WTC11 (cell line): Measurements from ENCODE around the gene AHCYL1. TPM values are rescaled to one million over a fixed set of nuclear protein-coding genes. Genes with fewer than 3 reads are reported as not detected.

Source experiments
- ATAC-seq: fragments of 200-7000 bp; cut with Tn5 transposase; 2 replicates; pipeline ENCODE4 v1.10.0; 2021; ENCODE audit warnings: mild to moderate bottlenecking, moderate library complexity
- CTCF ChIA-PET: fragments of 300-600 bp; sonication (Branson Sonifier 250); formaldehyde crosslinking; loops from one replicate; lab custom pipeline; 2021; ENCODE audit warnings: antibody characterized with exemption; lab: Charles Lee
- POLR2A ChIA-PET: fragments of 350-600 bp; sonication (Branson Sonifier 250); formaldehyde crosslinking; loops from one replicate; lab custom pipeline; 2021; ENCODE audit warnings: antibody characterized with exemption; lab: Charles Lee
- DNase-seq: peaks from one replicate; pipeline ENCODE4 v3.0.0; 2021; ENCODE audit warnings: low spot score
- H3K27ac Mint-ChIP-seq: 2 replicates; pipeline ENCODE4 v1.8.0; 2021; ENCODE audit warnings: mixed read lengths
- H3K27me3 Mint-ChIP-seq: 2 replicates; pipeline ENCODE4 v1.8.0; 2021; ENCODE audit warnings: low read depth, mild to moderate bottlenecking, moderate library complexity, mixed read lengths
- H3K36me3 Mint-ChIP-seq: 2 replicates; pipeline ENCODE4 v1.8.0; 2021; ENCODE audit warnings: mixed read lengths
- H3K4me1 Mint-ChIP-seq: 2 replicates; pipeline ENCODE4 v1.8.0; 2022; ENCODE audit warnings: mixed read lengths
- H3K4me3 Mint-ChIP-seq: 2 replicates; pipeline ENCODE4 v1.8.0; 2021; ENCODE audit warnings: mild to moderate bottlenecking, moderate library complexity, mixed read lengths
- H3K9me3 Mint-ChIP-seq: 2 replicates; pipeline ENCODE4 v1.8.0; 2021; ENCODE audit warnings: mixed read lengths
- CREM ChIP-seq: sonication (generic); formaldehyde crosslinking; IDR thresholded peaks from 2 replicates; pipeline ENCODE4 v1.8.1; 2022; ENCODE audit warnings: mild to moderate bottlenecking, missing genetic modification reagents, moderate library complexity
- FOXJ3 ChIP-seq: sonication (generic); formaldehyde crosslinking; IDR thresholded peaks from 2 replicates; pipeline ENCODE4 v1.9.0; 2021; ENCODE audit warnings: missing genetic modification reagents, mild to moderate bottlenecking, borderline replicate concordance
- FOXP1 ChIP-seq: sonication (generic); formaldehyde crosslinking; IDR thresholded peaks from 2 replicates; pipeline ENCODE4 v1.8.0; 2022; ENCODE audit warnings: missing genetic modification reagents, mild to moderate bottlenecking, moderate library complexity, borderline replicate concordance
- IRF2 ChIP-seq: sonication (generic); formaldehyde crosslinking; IDR thresholded peaks from 2 replicates; pipeline ENCODE4 v1.8.0; 2022; ENCODE audit warnings: low read depth, missing genetic modification reagents, borderline replicate concordance
- JAZF1 ChIP-seq: fragments of 250-450 bp; sonication (Bioruptor Pico); IDR thresholded peaks from 2 replicates; pipeline ENCODE4 v1.9.0; 2021; ENCODE audit warnings: moderate library complexity, mild to moderate bottlenecking, inconsistent platforms
- NFE2L1 ChIP-seq: sonication (generic); formaldehyde crosslinking; IDR thresholded peaks from 2 replicates; pipeline ENCODE4 v1.8.1; 2023; ENCODE audit warnings: missing genetic modification reagents
- NFYB ChIP-seq: sonication (generic); formaldehyde crosslinking; conservative IDR thresholded peaks from 2 replicates; pipeline ENCODE4 v1.8.0; 2022; ENCODE audit warnings: low read depth, missing genetic modification reagents
- NR3C1 ChIP-seq: sonication (generic); formaldehyde crosslinking; conservative IDR thresholded peaks from 2 replicates; pipeline ENCODE4 v1.8.1; 2023; ENCODE audit warnings: low read depth, mild to moderate bottlenecking, missing genetic modification reagents
- RORB ChIP-seq: fragments of 250-450 bp; sonication (Bioruptor Pico); IDR thresholded peaks from 2 replicates; pipeline ENCODE4 v1.9.0; 2021; ENCODE audit warnings: mild to moderate bottlenecking
- SOX15 ChIP-seq: fragments of 250-450 bp; sonication (Bioruptor Pico); IDR thresholded peaks from 2 replicates; pipeline ENCODE4 v1.9.0; 2021; ENCODE audit warnings: mild to moderate bottlenecking
- TEAD1 ChIP-seq: sonication (generic); formaldehyde crosslinking; IDR thresholded peaks from 2 replicates; pipeline ENCODE4 v1.8.0; 2022; ENCODE audit warnings: mild to moderate bottlenecking, missing genetic modification reagents
- TEAD4 ChIP-seq: sonication (generic); formaldehyde crosslinking; IDR thresholded peaks from 2 replicates; pipeline ENCODE4 v1.8.0; 2022; ENCODE audit warnings: mild to moderate bottlenecking, missing genetic modification reagents
- ZBTB21 ChIP-seq: sonication (generic); formaldehyde crosslinking; IDR thresholded peaks from 2 replicates; pipeline ENCODE4 v1.8.1; 2023; ENCODE audit warnings: mild to moderate bottlenecking, missing genetic modification reagents, borderline replicate concordance
- ZNF263 ChIP-seq: sonication (generic); formaldehyde crosslinking; IDR thresholded peaks from 2 replicates; pipeline ENCODE4 v1.8.1; 2022; ENCODE audit warnings: low read depth, mild to moderate bottlenecking, moderate library complexity, missing genetic modification reagents
- ZNF396 ChIP-seq: fragments of 250-450 bp; sonication (Bioruptor Pico); IDR thresholded peaks from 2 replicates; pipeline ENCODE4 v1.8.0; 2021; ENCODE audit warnings: mild to moderate bottlenecking, moderate library complexity, borderline replicate concordance
- ZNF423 ChIP-seq: fragments of 250-450 bp; sonication (Bioruptor Pico); IDR thresholded peaks from 2 replicates; pipeline ENCODE4 v2.1.2; 2022; ENCODE audit warnings: mild to moderate bottlenecking, moderate library complexity
- total RNA-seq: library from RNA; stranded (reverse); gene quantifications from 3 replicates; pipeline ENCODE4 v1.2.3, GENCODE V29; 2021
- TF ChIP-seq, protein P1 (sequence below): fragments of 200-600 bp; IDR thresholded peaks from 2 replicates; pipeline ENCODE4 v1.8.0; 2022; ENCODE audit warnings: antibody characterized with exemption
- TF ChIP-seq, protein P2 (sequence below): sonication (generic); formaldehyde crosslinking; IDR thresholded peaks from 2 replicates; pipeline ENCODE4 v1.8.1; 2023; ENCODE audit warnings: mild to moderate bottlenecking, missing genetic modification reagents, borderline replicate concordance
- TF ChIP-seq, protein P3 (sequence below): sonication (generic); formaldehyde crosslinking; IDR thresholded peaks from 2 replicates; pipeline ENCODE4 v1.8.1; 2022; ENCODE audit warnings: missing genetic modification reagents, borderline replicate concordance
- TF ChIP-seq, protein P4 (sequence below): fragments of 250-450 bp; sonication (Bioruptor Pico); IDR thresholded peaks from 2 replicates; pipeline ENCODE4 v1.9.0; 2021; ENCODE audit warnings: moderate library complexity, mild to moderate bottlenecking, inconsistent platforms, borderline replicate concordance
- TF ChIP-seq, protein P5 (sequence below): sonication (generic); formaldehyde crosslinking; IDR thresholded peaks from 2 replicates; pipeline ENCODE4 v1.8.1; 2022; ENCODE audit warnings: low read depth, missing genetic modification reagents, borderline replicate concordance
- TF ChIP-seq, protein P6 (sequence below): sonication (generic); formaldehyde crosslinking; IDR thresholded peaks from 2 replicates; pipeline ENCODE4 v1.8.1; 2022; ENCODE audit warnings: mild to moderate bottlenecking, moderate library complexity, missing genetic modification reagents
- TF ChIP-seq, protein P7 (sequence below): sonication (generic); formaldehyde crosslinking; IDR thresholded peaks from 2 replicates; pipeline ENCODE4 v1.8.1; 2023; ENCODE audit warnings: mild to moderate bottlenecking, moderate library complexity, missing genetic modification reagents

Gene AHCYL1
- total RNA-seq, 1 experiment from 2014 or later: 92.1 TPM

DNA sequence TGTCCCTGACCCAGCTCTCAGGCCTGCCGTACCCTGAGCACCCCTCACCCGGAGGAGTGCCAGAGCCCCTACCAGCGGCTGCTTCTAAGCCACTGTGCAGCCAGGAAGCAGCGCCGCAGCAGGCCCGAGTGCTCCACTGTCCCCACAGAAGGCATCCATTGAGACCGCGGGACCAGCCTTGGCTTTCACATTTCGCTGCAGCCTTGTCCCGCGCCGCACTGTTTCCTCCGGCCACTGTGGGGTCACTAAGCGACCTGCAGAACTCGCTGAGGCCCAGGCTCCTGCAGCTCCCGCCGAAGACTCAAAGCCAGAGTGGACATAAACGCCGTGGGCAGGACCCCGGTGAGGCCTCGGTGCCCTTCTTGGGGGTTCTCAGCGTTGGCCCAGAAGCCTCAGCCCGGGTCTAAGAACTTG lies 82.9 kb downstream of the AHCYL1 start:
- no peaks in the 10 kb centered on the region for H3K36me3 Mint-ChIP-seq
- peaks cover 15% of the 10 kb centered on the region for H3K4me1 Mint-ChIP-seq
- H3K27ac Mint-ChIP-seq: no peak overlapping the region
- peak; percentile 56 for DNase-seq
- TF ChIP-seq, protein P1, sequence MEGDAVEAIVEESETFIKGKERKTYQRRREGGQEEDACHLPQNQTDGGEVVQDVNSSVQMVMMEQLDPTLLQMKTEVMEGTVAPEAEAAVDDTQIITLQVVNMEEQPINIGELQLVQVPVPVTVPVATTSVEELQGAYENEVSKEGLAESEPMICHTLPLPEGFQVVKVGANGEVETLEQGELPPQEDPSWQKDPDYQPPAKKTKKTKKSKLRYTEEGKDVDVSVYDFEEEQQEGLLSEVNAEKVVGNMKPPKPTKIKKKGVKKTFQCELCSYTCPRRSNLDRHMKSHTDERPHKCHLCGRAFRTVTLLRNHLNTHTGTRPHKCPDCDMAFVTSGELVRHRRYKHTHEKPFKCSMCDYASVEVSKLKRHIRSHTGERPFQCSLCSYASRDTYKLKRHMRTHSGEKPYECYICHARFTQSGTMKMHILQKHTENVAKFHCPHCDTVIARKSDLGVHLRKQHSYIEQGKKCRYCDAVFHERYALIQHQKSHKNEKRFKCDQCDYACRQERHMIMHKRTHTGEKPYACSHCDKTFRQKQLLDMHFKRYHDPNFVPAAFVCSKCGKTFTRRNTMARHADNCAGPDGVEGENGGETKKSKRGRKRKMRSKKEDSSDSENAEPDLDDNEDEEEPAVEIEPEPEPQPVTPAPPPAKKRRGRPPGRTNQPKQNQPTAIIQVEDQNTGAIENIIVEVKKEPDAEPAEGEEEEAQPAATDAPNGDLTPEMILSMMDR: no peak
- TF ChIP-seq TEAD4: no peak
- TF ChIP-seq FOXJ3 (CRISPR knock-in tag): no peak
- TF ChIP-seq RORB: no peak
- no peak for TF ChIP-seq ZNF396 (CRISPR knock-in tag)
- TF ChIP-seq, protein P2, sequence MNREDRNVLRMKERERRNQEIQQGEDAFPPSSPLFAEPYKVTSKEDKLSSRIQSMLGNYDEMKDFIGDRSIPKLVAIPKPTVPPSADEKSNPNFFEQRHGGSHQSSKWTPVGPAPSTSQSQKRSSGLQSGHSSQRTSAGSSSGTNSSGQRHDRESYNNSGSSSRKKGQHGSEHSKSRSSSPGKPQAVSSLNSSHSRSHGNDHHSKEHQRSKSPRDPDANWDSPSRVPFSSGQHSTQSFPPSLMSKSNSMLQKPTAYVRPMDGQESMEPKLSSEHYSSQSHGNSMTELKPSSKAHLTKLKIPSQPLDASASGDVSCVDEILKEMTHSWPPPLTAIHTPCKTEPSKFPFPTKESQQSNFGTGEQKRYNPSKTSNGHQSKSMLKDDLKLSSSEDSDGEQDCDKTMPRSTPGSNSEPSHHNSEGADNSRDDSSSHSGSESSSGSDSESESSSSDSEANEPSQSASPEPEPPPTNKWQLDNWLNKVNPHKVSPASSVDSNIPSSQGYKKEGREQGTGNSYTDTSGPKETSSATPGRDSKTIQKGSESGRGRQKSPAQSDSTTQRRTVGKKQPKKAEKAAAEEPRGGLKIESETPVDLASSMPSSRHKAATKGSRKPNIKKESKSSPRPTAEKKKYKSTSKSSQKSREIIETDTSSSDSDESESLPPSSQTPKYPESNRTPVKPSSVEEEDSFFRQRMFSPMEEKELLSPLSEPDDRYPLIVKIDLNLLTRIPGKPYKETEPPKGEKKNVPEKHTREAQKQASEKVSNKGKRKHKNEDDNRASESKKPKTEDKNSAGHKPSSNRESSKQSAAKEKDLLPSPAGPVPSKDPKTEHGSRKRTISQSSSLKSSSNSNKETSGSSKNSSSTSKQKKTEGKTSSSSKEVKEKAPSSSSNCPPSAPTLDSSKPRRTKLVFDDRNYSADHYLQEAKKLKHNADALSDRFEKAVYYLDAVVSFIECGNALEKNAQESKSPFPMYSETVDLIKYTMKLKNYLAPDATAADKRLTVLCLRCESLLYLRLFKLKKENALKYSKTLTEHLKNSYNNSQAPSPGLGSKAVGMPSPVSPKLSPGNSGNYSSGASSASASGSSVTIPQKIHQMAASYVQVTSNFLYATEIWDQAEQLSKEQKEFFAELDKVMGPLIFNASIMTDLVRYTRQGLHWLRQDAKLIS: no peak
- no peak for TF ChIP-seq NFE2L1 (CRISPR knock-in tag)
- TF ChIP-seq, protein P3, sequence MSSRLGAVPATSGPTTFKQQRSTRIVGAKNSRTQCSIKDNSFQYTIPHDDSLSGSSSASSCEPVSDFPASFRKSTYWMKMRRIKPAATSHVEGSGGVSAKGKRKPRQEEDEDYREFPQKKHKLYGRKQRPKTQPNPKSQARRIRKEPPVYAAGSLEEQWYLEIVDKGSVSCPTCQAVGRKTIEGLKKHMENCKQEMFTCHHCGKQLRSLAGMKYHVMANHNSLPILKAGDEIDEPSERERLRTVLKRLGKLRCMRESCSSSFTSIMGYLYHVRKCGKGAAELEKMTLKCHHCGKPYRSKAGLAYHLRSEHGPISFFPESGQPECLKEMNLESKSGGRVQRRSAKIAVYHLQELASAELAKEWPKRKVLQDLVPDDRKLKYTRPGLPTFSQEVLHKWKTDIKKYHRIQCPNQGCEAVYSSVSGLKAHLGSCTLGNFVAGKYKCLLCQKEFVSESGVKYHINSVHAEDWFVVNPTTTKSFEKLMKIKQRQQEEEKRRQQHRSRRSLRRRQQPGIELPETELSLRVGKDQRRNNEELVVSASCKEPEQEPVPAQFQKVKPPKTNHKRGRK (CRISPR knock-in tag): no peak
- no peak for TF ChIP-seq TEAD1 (CRISPR knock-in tag)
- no peak for TF ChIP-seq JAZF1 (CRISPR knock-in tag)
- TF ChIP-seq, protein P4, sequence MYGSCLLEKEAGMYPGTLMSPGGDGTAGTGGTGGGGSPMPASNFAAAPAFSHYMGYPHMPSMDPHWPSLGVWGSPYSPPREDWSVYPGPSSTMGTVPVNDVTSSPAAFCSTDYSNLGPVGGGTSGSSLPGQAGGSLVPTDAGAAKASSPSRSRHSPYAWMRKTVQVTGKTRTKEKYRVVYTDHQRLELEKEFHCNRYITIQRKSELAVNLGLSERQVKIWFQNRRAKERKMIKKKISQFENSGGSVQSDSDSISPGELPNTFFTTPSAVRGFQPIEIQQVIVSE (CRISPR knock-in tag): no peak
- TF ChIP-seq FOXP1 (CRISPR knock-in tag): no peak
- TF ChIP-seq ZBTB21 (CRISPR knock-in tag): no peak
- no peak for TF ChIP-seq IRF2 (CRISPR knock-in tag)
- TF ChIP-seq ZNF423 (CRISPR knock-in tag): no peak
- no peak for TF ChIP-seq SOX15
- no peak for TF ChIP-seq NFYB (CRISPR knock-in tag)
- H3K27me3 Mint-ChIP-seq: peaks cover 82% of the 10 kb centered on the region
- no peaks in the 10 kb centered on the region for H3K9me3 Mint-ChIP-seq
- peak overlapping the region; percentile 67 for H3K4me3 Mint-ChIP-seq
- POLR2A ChIA-PET: no interaction called here
- CTCF ChIA-PET: interaction anchor here (1.0 to 2.6 kb wide), 6 partner anchors 14 to 428 kb away, joined by 3 to 20 read pairs (median 7); no protein-coding TSS in a partner anchor
- ATAC-seq: peak; percentile 22

DNA sequence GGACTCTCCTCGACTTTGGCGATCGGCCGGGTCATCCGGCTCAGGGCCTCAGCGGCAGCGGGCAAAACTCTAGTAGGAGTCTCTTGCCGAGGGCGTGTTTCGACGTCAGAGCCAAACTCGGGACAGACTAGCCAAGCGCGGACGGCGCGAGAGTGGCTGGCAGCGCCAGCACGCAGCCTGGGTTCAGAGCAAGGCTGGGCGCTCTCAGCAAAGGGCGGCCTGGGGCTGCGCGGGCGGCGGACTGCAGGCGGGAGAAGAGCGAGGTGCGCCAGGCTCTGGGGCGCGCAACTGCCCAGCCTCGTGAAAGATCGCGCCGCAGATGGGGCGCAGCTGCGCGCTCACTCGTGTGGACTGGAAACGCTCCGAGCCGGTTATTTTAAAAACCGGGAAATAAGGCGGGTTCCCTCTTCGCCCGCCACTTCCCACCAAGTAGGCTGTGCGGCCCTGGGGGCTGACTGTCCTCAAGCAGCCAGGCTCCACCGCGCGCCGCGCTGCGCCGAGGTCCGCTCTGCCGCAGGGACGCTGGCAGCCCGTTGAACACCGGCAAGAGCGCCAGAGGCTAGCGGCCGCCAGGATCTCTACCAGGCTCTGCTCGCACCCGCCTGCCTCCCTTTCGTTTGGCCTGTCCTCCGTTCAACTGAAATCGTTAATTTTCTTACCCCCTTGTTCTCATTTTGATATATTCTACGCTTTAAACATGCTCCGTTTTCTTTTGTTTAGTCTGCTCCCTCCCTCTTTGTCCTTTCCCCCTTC lies 83.5 kb downstream of the AHCYL1 start:
- H3K27ac Mint-ChIP-seq: no peak overlapping the region
- TF ChIP-seq, protein P5, sequence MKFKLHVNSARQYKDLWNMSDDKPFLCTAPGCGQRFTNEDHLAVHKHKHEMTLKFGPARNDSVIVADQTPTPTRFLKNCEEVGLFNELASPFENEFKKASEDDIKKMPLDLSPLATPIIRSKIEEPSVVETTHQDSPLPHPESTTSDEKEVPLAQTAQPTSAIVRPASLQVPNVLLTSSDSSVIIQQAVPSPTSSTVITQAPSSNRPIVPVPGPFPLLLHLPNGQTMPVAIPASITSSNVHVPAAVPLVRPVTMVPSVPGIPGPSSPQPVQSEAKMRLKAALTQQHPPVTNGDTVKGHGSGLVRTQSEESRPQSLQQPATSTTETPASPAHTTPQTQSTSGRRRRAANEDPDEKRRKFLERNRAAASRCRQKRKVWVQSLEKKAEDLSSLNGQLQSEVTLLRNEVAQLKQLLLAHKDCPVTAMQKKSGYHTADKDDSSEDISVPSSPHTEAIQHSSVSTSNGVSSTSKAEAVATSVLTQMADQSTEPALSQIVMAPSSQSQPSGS (CRISPR knock-in tag): no peak
- TF ChIP-seq CREM (CRISPR knock-in tag) (no peak), ZNF263 (CRISPR knock-in tag) (no peak; the same call in 1 of the 2 replicates), NR3C1 (CRISPR knock-in tag) (no peak), FOXP1 (CRISPR knock-in tag) (0 out of 2 replicates have a peak, but pooled peaks have one; percentile 45)
- TF ChIP-seq, protein P6, sequence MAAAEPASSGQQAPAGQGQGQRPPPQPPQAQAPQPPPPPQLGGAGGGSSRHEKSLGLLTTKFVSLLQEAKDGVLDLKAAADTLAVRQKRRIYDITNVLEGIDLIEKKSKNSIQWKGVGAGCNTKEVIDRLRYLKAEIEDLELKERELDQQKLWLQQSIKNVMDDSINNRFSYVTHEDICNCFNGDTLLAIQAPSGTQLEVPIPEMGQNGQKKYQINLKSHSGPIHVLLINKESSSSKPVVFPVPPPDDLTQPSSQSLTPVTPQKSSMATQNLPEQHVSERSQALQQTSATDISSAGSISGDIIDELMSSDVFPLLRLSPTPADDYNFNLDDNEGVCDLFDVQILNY: no peak
- TF ChIP-seq, protein P7, sequence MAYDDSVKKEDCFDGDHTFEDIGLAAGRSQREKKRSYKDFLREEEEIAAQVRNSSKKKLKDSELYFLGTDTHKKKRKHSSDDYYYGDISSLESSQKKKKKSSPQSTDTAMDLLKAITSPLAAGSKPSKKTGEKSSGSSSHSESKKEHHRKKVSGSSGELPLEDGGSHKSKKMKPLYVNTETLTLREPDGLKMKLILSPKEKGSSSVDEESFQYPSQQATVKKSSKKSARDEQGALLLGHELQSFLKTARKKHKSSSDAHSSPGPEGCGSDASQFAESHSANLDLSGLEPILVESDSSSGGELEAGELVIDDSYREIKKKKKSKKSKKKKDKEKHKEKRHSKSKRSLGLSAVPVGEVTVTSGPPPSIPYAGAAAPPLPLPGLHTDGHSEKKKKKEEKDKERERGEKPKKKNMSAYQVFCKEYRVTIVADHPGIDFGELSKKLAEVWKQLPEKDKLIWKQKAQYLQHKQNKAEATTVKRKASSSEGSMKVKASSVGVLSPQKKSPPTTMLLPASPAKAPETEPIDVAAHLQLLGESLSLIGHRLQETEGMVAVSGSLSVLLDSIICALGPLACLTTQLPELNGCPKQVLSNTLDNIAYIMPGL: peak; percentile 53; the same call in 1 of the 2 replicates

More for the DNA sequence above, 83.5 kb downstream of the AHCYL1 start:
- ATAC-seq (peak; percentile 34), DNase-seq (peak; percentile 61)
- H3K36me3 Mint-ChIP-seq: no peaks in the 10 kb centered on the region
- peaks cover 15% of the 10 kb centered on the region for H3K4me1 Mint-ChIP-seq
- POLR2A ChIA-PET: no interaction called here
- H3K9me3 Mint-ChIP-seq: no peaks in the 10 kb centered on the region
- peak overlapping the region; percentile 67 for H3K4me3 Mint-ChIP-seq
- peaks cover 87% of the 10 kb centered on the region for H3K27me3 Mint-ChIP-seq
- CTCF ChIA-PET: interaction anchor here (1.0 to 2.6 kb wide), 6 partner anchors 15 to 428 kb away, joined by 3 to 20 read pairs (median 7); no protein-coding TSS in a partner anchor
